Heart right ventricle (tissue), 16 donors: ENCODE measurements around the gene GFOD1. TPM values are rescaled to one million over a fixed set of nuclear protein-coding genes. Genes with fewer than 3 reads are reported as not detected.
A peak's percentile ranks its signal among the peaks of the same experiment; 100 is the strongest.

ENCODE experiments used
- ATAC-seq, 8 donors: fragments of 200-7000 bp; cut with Tn5 transposase; one replicate each; pipeline ENCODE4 v1.9.1; 2020; ENCODE audit warnings: mild to moderate bottlenecking in 8 of 8, moderate library complexity in 8 of 8, moderate number of reproducible peaks in 1 of 8
- DNase-seq, 2 donors: peaks; one replicate each; pipeline ENCODE4 v3.0.0-alpha.2; 2020
- H3K27ac ChIP-seq, 10 donors: fragments of 200-600 bp; sonication (generic) in 2 of 10; one replicate each; pipeline versions ENCODE4 v1.5.0 to v1.8.0; 2020 to 2022; ENCODE audit warnings: mild to moderate bottlenecking in 3 of 10
- H3K27me3 ChIP-seq, 7 donors: fragments of 200-600 bp; one replicate each; pipeline ENCODE4 v1.8.0; 2021 to 2022; ENCODE audit warnings: mild to moderate bottlenecking in 2 of 7
- H3K36me3 ChIP-seq, 9 donors: fragments of 200-600 bp; sonication (generic) in 1 of 9; one replicate each; pipeline versions ENCODE4 v1.5.0 to v1.8.0; 2020 to 2022; ENCODE audit warnings: mild to moderate bottlenecking in 2 of 9
- H3K4me1 ChIP-seq, 9 donors: fragments of 200-600 bp; sonication (generic) in 1 of 9; one replicate each; pipeline versions ENCODE4 v1.5.0 to v1.8.0; 2020 to 2022; ENCODE audit warnings: mild to moderate bottlenecking in 4 of 9
- H3K4me3 ChIP-seq, 10 donors: fragments of 200-600 bp; sonication (generic) in 2 of 10; one replicate each; pipeline versions ENCODE4 v1.5.0 to v1.8.0; 2020 to 2022; ENCODE audit warnings: mild to moderate bottlenecking in 7 of 10, moderate library complexity in 2 of 10
- H3K9me3 ChIP-seq, 11 donors: fragments of 200-600 bp in 10 of 11; sonication (generic) in 2 of 11; one replicate each; pipeline versions ENCODE4 v1.5.0 to v1.8.0; 2013 to 2022; ENCODE audit warnings: mild to moderate bottlenecking in 2 of 11, control low read depth in 1 of 11, moderate library complexity in 1 of 11
- CTCF ChIP-seq, 9 donors: fragments of 200-600 bp; sonication (generic) in 2 of 9; IDR thresholded peaks; one replicate each; pipeline versions ENCODE4 v1.5.0 to v1.8.0; 2021 to 2022; ENCODE audit warnings: antibody characterized with exemption in 9 of 9, mild to moderate bottlenecking in 5 of 9, moderate library complexity in 1 of 9
- WGBS, 2 donors: extraction: QIAGEN DNeasy Blood & Tissue Kit; methylation state at CpG; one replicate each; pipeline ENCODE4 v1.1.7; 2013; ENCODE audit warnings: inconsistent platforms in 1 of 2; 5-methylcytosine and 5-hydroxymethylcytosine counted together
- intact Hi-C, 10 donors: fragments of 100-400 bp; cut with DNase I; formaldehyde crosslinking; loops; one replicate each; pipeline versions ENCODE4 v1.11.1 to v1.14.2; 2022
- polyA plus RNA-seq, 2 donors: library from polyadenylated mRNA; stranded (reverse); fragments of 200-250 nt; gene quantifications; one replicate each; pipeline ENCODE4 v1.2.3, GENCODE V29; 2013
- total RNA-seq, 10 donors: library from RNA; stranded (reverse); fragmentation: NEBNext Ultra II Directional in 3 of 10; extraction: Animal tissue kit (Norgen Biotek cat#: 25700) in 3 of 10; gene quantifications; one replicate each; pipeline versions ENCODE4 v1.2.1 to v1.2.4, GENCODE V29; 2021 to 2023
- donor health status: Arrhythmogenic right ventricular cardiomyopathy.
- donor health status: ischemic (EF 13 %, LVEDD 7.1; RV severe dilation, severe dysfunction).
- donor health status: healthy with polysubstance abuse.
- donor health status: DM: no; HTN: yes; CAD: no.
- donor health status: DM: no; HTN: no; CAD: no.
- donor health status: ischemic (EF 25% LVEDD 6.9; RV normal size, moderate dysfunction).
- donor health status: ischemic (EF 25% LVEDD 5.7; RV mildly dilated, moderate dysfunction).
- donor health status: healthy.
- donor health status: DM: yes; HTN: yes; CAD: no.
- donor health status: Ischemic cardiomyopathy.
- donor health status: ischemic (EF 35%, LVEDD 5.7; RV mildly dilated, moderate dysfunction).
- donor health status: nonischemic (EF 11% LVEDD 7.7; RV severe dilation, severe dysfunction).
- donor health status: DM: yes; HTN: yes; CAD: no.
- donor health status: PGD.
- donor health status: ischemic (EF 29% LVEDD 5.4; RV normal size, mild dysfunction).
- donor health status: nonischemic (EF 23%, LVEDD 6.1; RV moderate dilation, normal function).

Gene GFOD1
- total and polyA plus RNA-seq, 12 donors, result 13.8 to 96.5 (median 37.0) TPM

- WGBS, 2 donors, result 96 to 100% methylated on average over 2 of the region's 2 CpGs
These were observed 110.2 kb downstream of the GFOD1 start for GRCh38 chr6:13377054-13377758.

GRCh38 chr6:13375360-13375878 lies 112.0 kb downstream of the GFOD1 start:
- ATAC-seq (no peak), DNase-seq (no peak)
- no peak overlapping the region for H3K27ac ChIP-seq
- H3K9me3 ChIP-seq, result peaks cover 0 to 5% (median 0%) of the 10 kb centered on the region in 11 donors
- TF ChIP-seq CTCF (IDR thresholded peaks at IDR 0.05), result no peak
- H3K4me1 ChIP-seq, result peaks cover 11 to 62% (median 33%) of the 10 kb centered on the region in 9 donors
- 87 to 91% methylated on average over 9 of the region's 9 CpGs for WGBS, 2 donors
- H3K4me3 ChIP-seq, result no peak overlapping the region
- H3K27me3 ChIP-seq, result no peaks in the 10 kb centered on the region
- H3K36me3 ChIP-seq, result peaks cover 0 to 9% (median 0%) of the 10 kb centered on the region in 9 donors
- intact Hi-C loops, result no loop called here

More at GRCh38 chr6:13377054-13377758, 110.2 kb downstream of the GFOD1 start:
- no peaks in the 10 kb centered on the region for H3K27me3 ChIP-seq
- no peak for ATAC-seq
- H3K9me3 ChIP-seq, result peaks cover 0 to 5% (median 0%) of the 10 kb centered on the region in 11 donors
- DNase-seq, result no peak
- H3K27ac ChIP-seq, result no peak overlapping the region
- TF ChIP-seq CTCF (IDR thresholded peaks at IDR 0.05), result no peak
- H3K36me3 ChIP-seq, result peaks cover 0 to 9% (median 0%) of the 10 kb centered on the region in 9 donors
- intact Hi-C loops, result no loop called here
- H3K4me3 ChIP-seq, result no peak overlapping the region
- H3K4me1 ChIP-seq, result peaks cover 6 to 62% (median 28%) of the 10 kb centered on the region in 9 donors

GRCh38 chr6:13373919-13374318 lies 113.5 kb downstream of the GFOD1 start:
- H3K4me1 ChIP-seq, result peaks cover 11 to 63% (median 35%) of the 10 kb centered on the region in 9 donors
- no peak for DNase-seq
- no peak for TF ChIP-seq CTCF (IDR thresholded peaks at IDR 0.05)
- peak overlapping the region in 3 of 10 donors; percentile 20 to 33 (median 24) for H3K27ac ChIP-seq
- intact Hi-C loops, result no loop called here
- peaks cover 0 to 9% (median 0%) of the 10 kb centered on the region in 9 donors for H3K36me3 ChIP-seq
- H3K4me3 ChIP-seq, result no peak overlapping the region
- H3K27me3 ChIP-seq, result no peaks in the 10 kb centered on the region
- H3K9me3 ChIP-seq, result peaks cover 0 to 5% (median 0%) of the 10 kb centered on the region in 11 donors
- no peak for ATAC-seq
- 95 to 98% methylated on average over 1 of the region's 1 CpG for WGBS, 2 donors

GRCh38 chr6:13373488-13373886 lies 113.9 kb downstream of the GFOD1 start:
- ATAC-seq (peak in 5 of 8 donors; percentile 49 to 65 (median 54)), DNase-seq (no peak)
- 33% methylated on average over 1 of the region's 1 CpG for WGBS, 2 donors
- no peak for TF ChIP-seq CTCF (IDR thresholded peaks at IDR 0.05)
- Histone ChIP-seq H3K4me1 (peaks cover 11 to 64% (median 40%) of the 10 kb centered on the region in 9 donors), H3K27ac (peak overlapping the region in 5 of 10 donors; percentile 5 to 37 (median 24)), H3K36me3 (peaks cover 0 to 8% (median 0%) of the 10 kb centered on the region in 9 donors), H3K27me3 (no peaks in the 10 kb centered on the region), H3K4me3 (no peak overlapping the region), H3K9me3 (peaks cover 0 to 5% (median 0%) of the 10 kb centered on the region in 11 donors)
- intact Hi-C loops, result no loop called here
